MCF 10A (cell line): Measurements from ENCODE around the gene MEF2C. TPM values are rescaled to one million over a fixed set of nuclear protein-coding genes. Genes with fewer than 3 reads are reported as not detected.

Experiments used
- BruUV-seq: library from RNA; stranded (reverse); fragments of 400-500 nt; replicated peaks from 2 replicates; lab custom pipeline; 2021; lab: Mats Ljungman, UMichigan
- CTCF ChIA-PET: fragments of 300-600 bp; sonication (Branson Sonifier 250); formaldehyde crosslinking; extraction: SDS; loops from one replicate; lab custom pipeline; 2021; ENCODE audit warnings: antibody characterized with exemption, inconsistent platforms; lab: Yijun Ruan, JAX
- POLR2A ChIA-PET: fragments of 300-600, 350-650 bp; sonication (Branson Sonifier 250); formaldehyde crosslinking; extraction: SDS; loops from one replicate; lab custom pipeline; 2020; ENCODE audit warnings: antibody characterized with exemption, inconsistent platforms; lab: Yijun Ruan, JAX
- DNase-seq: peaks from one replicate; pipeline ENCODE4 v3.0.0-alpha.2; 2018; ENCODE audit not compliant: unreplicated experiment
- H3K27ac Mint-ChIP-seq: one replicate; pipeline ENCODE4 v1.8.0; 2022; ENCODE audit warnings: mild to moderate bottlenecking, low read depth, mixed read lengths; ENCODE audit not compliant: unreplicated experiment
- H3K27me3 Mint-ChIP-seq: one replicate; pipeline ENCODE4 v1.8.0; 2022; ENCODE audit warnings: mixed read lengths; ENCODE audit not compliant: insufficient read depth, unreplicated experiment
- H3K36me3 Mint-ChIP-seq: one replicate; pipeline ENCODE4 v1.8.0; 2022; ENCODE audit warnings: mild to moderate bottlenecking, moderate library complexity, mixed read lengths; ENCODE audit not compliant: insufficient read depth, unreplicated experiment
- H3K4me1 Mint-ChIP-seq: one replicate; pipeline ENCODE4 v1.8.0; 2022; ENCODE audit warnings: mixed read lengths; ENCODE audit not compliant: insufficient read depth, unreplicated experiment
- H3K4me3 Mint-ChIP-seq: one replicate; pipeline ENCODE4 v1.8.0; 2022; ENCODE audit warnings: mild to moderate bottlenecking, moderate library complexity, mixed read lengths; ENCODE audit not compliant: unreplicated experiment
- H3K9me3 Mint-ChIP-seq: one replicate; pipeline ENCODE4 v1.8.0; 2022; ENCODE audit warnings: mixed read lengths; ENCODE audit not compliant: unreplicated experiment
- CTCF ChIP-seq: fragments of 200-600 bp; IDR thresholded peaks from one replicate; pipeline ENCODE4 v1.8.0; 2022; ENCODE audit warnings: antibody characterized with exemption, mild to moderate bottlenecking; ENCODE audit not compliant: unreplicated experiment
- intact Hi-C: fragments of 100-400 bp; cut with micrococcal nuclease; formaldehyde crosslinking; loops from 2 replicates; pipeline ENCODE4 v1.14.1; 2022
- total RNA-seq: library from RNA; stranded (reverse); gene quantifications from 2 replicates; pipeline ENCODE4 v1.2.3, GENCODE V29; 2022

MEF2C gene
- total RNA-seq, 1 experiment from 2014 or later, result 0.05 TPM

DNA sequence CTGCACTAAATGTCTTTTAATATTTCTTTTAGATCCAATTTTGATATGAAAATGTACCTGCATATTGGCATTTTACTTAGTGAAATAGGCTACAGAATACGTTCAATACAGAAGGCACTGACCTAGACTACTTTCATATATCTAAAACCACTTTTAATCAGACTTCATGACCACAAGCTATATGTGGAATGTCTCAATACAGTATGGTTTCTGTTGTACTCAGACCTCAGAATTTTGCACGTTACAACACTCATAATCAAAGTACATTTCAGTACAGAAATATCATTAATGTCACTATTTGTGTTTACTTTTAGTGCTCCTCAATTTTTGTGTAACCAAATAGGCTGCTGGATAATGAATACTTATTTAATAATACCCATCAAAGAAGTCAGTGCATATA, 74.8 kb downstream of the MEF2C start:
- BruUV-seq, result no TSS peak
- ChIA-PET CTCF (interaction anchor here (0.6 kb wide), 1 partner anchor 94 kb away, joined by 3 read pairs; no protein-coding TSS in a partner anchor), POLR2A (interaction anchor here (0.6 kb wide), 1 partner anchor 25 kb away, joined by 5 read pairs; no protein-coding TSS in a partner anchor)
- DNase-seq, result no peak
- intact Hi-C loops, result no loop called here
- no peak overlapping the region for H3K4me3 Mint-ChIP-seq
- no peak for TF ChIP-seq CTCF
- no peaks in the 10 kb centered on the region for H3K36me3 Mint-ChIP-seq
- no peak overlapping the region for H3K27ac Mint-ChIP-seq
- H3K27me3 Mint-ChIP-seq, result peaks cover 85% of the 10 kb centered on the region
- no peaks in the 10 kb centered on the region for H3K9me3 Mint-ChIP-seq
- no peaks in the 10 kb centered on the region for H3K4me1 Mint-ChIP-seq

- no peak for DNase-seq
- TF ChIP-seq CTCF, result no peak
- Mint-ChIP-seq H3K27me3 (peaks cover 76% of the 10 kb centered on the region), H3K27ac (no peak overlapping the region), H3K9me3 (no peaks in the 10 kb centered on the region), H3K4me3 (no peak overlapping the region), H3K36me3 (no peaks in the 10 kb centered on the region), H3K4me1 (no peaks in the 10 kb centered on the region)
- BruUV-seq, result no TSS peak
- ChIA-PET CTCF (no interaction called here), POLR2A (no interaction called here)
- intact Hi-C loops, result no loop called here
These were observed 75.7 kb downstream of the MEF2C start for GRCh38 chr5:88807327-88807726.

- no peak for DNase-seq
- TF ChIP-seq CTCF, result no peak
- BruUV-seq, result no TSS peak
- Mint-ChIP-seq H3K4me3 (no peak overlapping the region), H3K9me3 (no peaks in the 10 kb centered on the region), H3K36me3 (no peaks in the 10 kb centered on the region), H3K27me3 (peaks cover 67% of the 10 kb centered on the region), H3K27ac (no peak overlapping the region), H3K4me1 (no peaks in the 10 kb centered on the region)
- POLR2A ChIA-PET, result no interaction called here
- intact Hi-C loops, result no loop called here
- CTCF ChIA-PET, result no interaction called here
These were observed 76.6 kb downstream of the MEF2C start for GRCh38 chr5:88806338-88806737.

DNA sequence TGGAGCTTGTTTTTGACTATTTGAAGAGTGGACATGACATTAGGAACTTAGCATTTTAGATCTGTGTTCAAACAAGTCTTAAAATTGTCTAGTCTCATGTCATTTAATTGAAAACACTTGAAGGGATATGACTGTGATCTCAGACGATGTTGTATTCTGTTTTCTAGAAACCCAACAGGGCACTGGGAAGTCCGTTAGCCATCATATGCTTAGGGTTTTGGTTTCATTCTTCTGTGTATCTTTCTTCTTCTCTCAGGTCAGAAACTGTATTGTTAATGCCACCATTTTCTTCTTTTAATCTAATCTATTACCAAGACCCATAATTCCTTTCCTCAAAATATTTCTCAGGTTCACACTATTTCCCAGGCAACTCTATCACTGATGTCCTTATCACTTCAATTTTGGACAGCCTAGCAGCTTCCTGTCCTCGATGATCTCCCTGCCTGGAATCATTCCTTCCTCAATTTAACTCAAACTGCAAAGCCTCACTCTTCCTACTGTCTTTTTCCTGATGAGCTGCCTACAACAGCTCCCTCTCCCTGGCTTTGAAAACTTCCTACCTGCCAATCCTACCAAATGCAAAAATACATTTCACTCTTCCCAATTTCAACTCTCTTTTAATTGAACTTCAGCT, 77.7 kb downstream of the MEF2C start:
- no peak overlapping the region for H3K27ac Mint-ChIP-seq
- H3K9me3 Mint-ChIP-seq, result no peaks in the 10 kb centered on the region
- intact Hi-C loops, result no loop called here
- no TSS peak for BruUV-seq
- ChIA-PET CTCF (interaction anchor here (0.7 kb wide), 1 partner anchor 13 kb away, joined by 7 read pairs; no protein-coding TSS in a partner anchor), POLR2A (no interaction called here)
- H3K36me3 Mint-ChIP-seq, result no peaks in the 10 kb centered on the region
- no peaks in the 10 kb centered on the region for H3K4me1 Mint-ChIP-seq
- no peak for DNase-seq
- H3K4me3 Mint-ChIP-seq, result no peak overlapping the region
- TF ChIP-seq CTCF, result no peak
- H3K27me3 Mint-ChIP-seq, result peaks cover 60% of the 10 kb centered on the region
